ENCODE data around the gene SLC39A11. TPM values are rescaled to one million over a fixed set of nuclear protein-coding genes. Genes with fewer than 3 reads are reported as not detected.

The SLC39A11 gene
- total RNA-seq, 1 donor from 2014 or later: 4.9 TPM

DNA sequence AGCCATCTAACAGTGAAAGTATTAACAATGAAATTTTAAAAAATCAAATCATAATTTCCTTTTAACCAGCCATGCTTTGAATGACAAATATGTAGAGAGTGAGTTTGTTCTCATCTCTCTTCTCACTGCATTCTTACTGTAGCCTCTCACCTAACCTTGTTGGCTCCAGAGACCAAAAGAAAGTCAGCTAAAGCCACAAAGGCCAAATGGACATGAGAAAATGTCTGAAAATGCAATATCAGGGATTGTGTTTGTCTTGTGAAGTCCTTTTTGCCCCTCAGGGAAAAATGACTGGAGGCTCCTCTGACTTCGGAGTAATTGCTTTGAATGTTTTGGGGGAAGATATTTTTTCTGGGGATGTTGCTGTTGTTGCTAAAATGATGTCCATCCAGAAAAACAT, 166.3 kb downstream of the SLC39A11 start:
- Histone ChIP-seq H3K4me1 (no peaks in the 10 kb centered on the region), H3K9me3 (no peaks in the 10 kb centered on the region), H3K36me3 (no peaks in the 10 kb centered on the region), H3K27me3 (no peaks in the 10 kb centered on the region), H3K27ac (no peak overlapping the region), H3K4me3 (no peak overlapping the region)
- TF ChIP-seq, protein P1, sequence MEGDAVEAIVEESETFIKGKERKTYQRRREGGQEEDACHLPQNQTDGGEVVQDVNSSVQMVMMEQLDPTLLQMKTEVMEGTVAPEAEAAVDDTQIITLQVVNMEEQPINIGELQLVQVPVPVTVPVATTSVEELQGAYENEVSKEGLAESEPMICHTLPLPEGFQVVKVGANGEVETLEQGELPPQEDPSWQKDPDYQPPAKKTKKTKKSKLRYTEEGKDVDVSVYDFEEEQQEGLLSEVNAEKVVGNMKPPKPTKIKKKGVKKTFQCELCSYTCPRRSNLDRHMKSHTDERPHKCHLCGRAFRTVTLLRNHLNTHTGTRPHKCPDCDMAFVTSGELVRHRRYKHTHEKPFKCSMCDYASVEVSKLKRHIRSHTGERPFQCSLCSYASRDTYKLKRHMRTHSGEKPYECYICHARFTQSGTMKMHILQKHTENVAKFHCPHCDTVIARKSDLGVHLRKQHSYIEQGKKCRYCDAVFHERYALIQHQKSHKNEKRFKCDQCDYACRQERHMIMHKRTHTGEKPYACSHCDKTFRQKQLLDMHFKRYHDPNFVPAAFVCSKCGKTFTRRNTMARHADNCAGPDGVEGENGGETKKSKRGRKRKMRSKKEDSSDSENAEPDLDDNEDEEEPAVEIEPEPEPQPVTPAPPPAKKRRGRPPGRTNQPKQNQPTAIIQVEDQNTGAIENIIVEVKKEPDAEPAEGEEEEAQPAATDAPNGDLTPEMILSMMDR (IDR thresholded peaks at IDR 0.05): no peak
- no peak for DNase-seq (ENCODE audit: low spot score in 2 of 2)
- intact Hi-C loops (cut with DNase I): no loop called here

DNA sequence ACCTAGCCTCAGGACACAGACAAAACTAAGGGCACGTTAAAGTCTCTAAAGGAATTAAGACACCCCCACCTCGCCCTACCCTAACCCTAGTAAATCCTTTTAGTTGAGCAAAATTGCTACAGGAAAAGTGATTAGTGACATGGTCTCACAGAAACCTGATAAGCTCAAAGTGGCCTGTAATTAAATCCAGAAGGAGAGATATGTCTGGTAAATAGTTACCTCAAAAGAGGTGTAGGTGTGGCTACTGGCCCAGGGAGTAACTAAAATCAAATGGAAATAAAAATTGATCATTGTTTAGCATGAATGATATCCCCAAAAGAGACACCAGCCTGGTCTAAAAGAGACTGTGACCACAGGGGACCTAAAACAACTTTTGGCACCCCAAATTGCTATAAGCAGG, 168.3 kb downstream of the SLC39A11 start:
- no peak for DNase-seq (ENCODE audit: low spot score in 2 of 2)
- Histone ChIP-seq H3K27me3 (no peaks in the 10 kb centered on the region), H3K36me3 (no peaks in the 10 kb centered on the region), H3K27ac (no peak overlapping the region), H3K9me3 (no peaks in the 10 kb centered on the region), H3K4me1 (no peaks in the 10 kb centered on the region), H3K4me3 (no peak overlapping the region)
- TF ChIP-seq, protein P1 (IDR thresholded peaks at IDR 0.05): no peak
- intact Hi-C loops (cut with DNase I): no loop called here

DNA sequence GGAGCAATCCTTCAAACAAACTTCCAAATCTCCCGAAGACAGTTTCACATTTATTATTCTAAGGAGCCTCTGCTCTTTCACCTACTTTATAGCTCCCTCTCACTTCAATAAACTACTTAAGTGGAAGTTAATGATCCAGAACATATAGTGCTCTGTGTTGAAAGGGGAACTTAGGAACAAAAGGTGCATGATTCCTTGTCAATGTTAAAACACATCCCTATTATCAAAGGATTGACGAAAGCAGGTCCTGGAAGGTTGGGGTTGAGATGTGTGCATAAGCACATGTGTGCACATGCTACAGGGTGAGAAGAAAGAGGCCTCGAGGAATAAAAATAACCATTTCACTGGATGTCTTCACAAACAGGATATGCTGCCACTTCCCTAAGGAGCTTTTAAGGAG, 170.3 kb downstream of the SLC39A11 start:
- no peaks in the 10 kb centered on the region for H3K27me3 ChIP-seq
- no peak for DNase-seq (ENCODE audit: low spot score in 2 of 2)
- no peaks in the 10 kb centered on the region for H3K36me3 ChIP-seq
- no peaks in the 10 kb centered on the region for H3K4me1 ChIP-seq
- H3K4me3 ChIP-seq: no peak overlapping the region
- intact Hi-C loops (cut with DNase I): no loop called here
- TF ChIP-seq, protein P1 (IDR thresholded peaks at IDR 0.05): no peak
- H3K9me3 ChIP-seq: no peaks in the 10 kb centered on the region
- no peak overlapping the region for H3K27ac ChIP-seq

DNA sequence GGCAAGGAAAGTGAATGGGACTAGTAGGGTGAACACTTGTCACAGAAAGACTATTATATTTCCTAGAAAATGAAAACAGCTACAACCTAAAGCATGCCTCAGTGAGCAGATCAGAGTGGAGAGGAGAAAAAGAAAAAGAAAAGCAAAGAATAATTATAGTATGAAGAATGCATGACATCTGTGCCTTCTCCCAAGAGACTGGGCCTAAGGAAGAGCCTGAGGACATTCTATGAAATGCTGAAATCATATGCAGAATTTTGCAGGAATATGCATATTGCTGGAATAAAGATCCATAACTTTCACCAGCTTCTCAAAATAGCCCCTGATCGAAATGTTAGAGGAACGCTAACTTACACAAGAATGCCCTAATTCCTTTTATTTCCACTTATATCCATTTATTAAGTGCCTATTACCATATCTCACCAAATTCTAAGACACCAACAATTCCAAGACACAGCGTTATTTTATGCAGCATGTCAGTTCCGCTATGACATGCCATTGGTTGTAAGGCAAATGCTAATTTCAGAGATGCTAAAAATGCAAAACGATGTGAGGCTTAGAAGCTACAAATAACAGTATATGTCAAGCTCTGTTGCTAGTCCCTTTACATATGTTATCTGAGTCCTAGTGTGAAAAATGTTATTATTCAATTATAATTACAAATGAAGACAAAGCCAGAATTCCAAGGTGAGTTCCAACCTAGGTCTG, 171.0 kb downstream of the SLC39A11 start:
- intact Hi-C loops (cut with DNase I): no loop called here
- no peak for DNase-seq (ENCODE audit: low spot score in 2 of 2)
- Histone ChIP-seq H3K9me3 (no peaks in the 10 kb centered on the region), H3K4me3 (no peak overlapping the region), H3K27ac (no peak overlapping the region), H3K4me1 (no peaks in the 10 kb centered on the region), H3K36me3 (no peaks in the 10 kb centered on the region), H3K27me3 (no peaks in the 10 kb centered on the region)
- TF ChIP-seq, protein P1 (IDR thresholded peaks at IDR 0.05): no peak

DNA sequence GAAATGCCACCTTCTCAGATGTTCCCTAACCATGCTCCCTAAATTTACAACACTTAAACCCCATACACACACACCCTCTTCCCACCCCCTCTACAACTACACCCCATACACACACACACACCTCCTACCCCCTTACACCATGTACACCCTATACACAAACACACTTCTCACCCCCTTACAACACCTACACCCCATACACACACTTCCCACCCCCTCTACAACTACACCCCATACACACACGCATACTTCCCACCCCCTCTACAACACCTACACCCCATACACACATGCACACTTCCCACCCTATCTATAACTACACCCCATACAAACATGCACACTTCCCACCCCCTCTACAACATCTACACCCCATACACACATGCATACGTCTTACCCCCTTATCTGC, 172.0 kb downstream of the SLC39A11 start:
- TF ChIP-seq, protein P1 (IDR thresholded peaks at IDR 0.05): no peak
- H3K27me3 ChIP-seq: no peaks in the 10 kb centered on the region
- H3K9me3 ChIP-seq: no peaks in the 10 kb centered on the region
- no peak overlapping the region for H3K4me3 ChIP-seq
- no peaks in the 10 kb centered on the region for H3K4me1 ChIP-seq
- no peak overlapping the region for H3K27ac ChIP-seq
- H3K36me3 ChIP-seq: no peaks in the 10 kb centered on the region
- no peak for DNase-seq (ENCODE audit: low spot score in 2 of 2)
- intact Hi-C loops (cut with DNase I): no loop called here

DNA sequence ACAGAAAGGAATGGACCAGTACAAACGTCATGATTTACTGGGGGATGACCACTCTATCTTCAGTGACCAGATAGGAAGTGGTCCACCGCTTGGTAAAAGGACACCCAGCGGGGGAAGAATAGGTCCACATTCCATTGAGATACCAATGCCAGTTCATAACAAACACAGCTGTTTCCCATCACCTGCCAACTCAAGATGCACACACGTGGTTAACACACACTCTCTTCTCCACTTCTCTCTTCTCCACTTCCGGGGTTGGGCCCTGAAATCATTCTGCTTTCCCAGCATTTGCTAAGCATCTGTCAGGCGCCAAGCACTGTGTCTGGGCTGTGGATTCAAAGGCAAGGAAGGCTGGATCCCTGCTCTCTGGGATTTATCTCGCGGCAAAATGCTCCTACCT, 175.5 kb downstream of the SLC39A11 start:
- DNase-seq (ENCODE audit: low spot score in 2 of 2): no peak
- H3K27ac ChIP-seq: no peak overlapping the region
- intact Hi-C loops (cut with DNase I): no loop called here
- TF ChIP-seq, protein P1 (IDR thresholded peaks at IDR 0.05): no peak
- no peaks in the 10 kb centered on the region for H3K27me3 ChIP-seq
- H3K4me1 ChIP-seq: no peaks in the 10 kb centered on the region
- H3K36me3 ChIP-seq: no peaks in the 10 kb centered on the region
- H3K9me3 ChIP-seq: no peaks in the 10 kb centered on the region
- no peak overlapping the region for H3K4me3 ChIP-seq
